Cortex of kidney (tissue), 1 donor: ENCODE results near the gene OTUD6A.
"Not testable (repeated sequence)": the region's sequence is repeated elsewhere in the genome, so short reads cannot be mapped to it uniquely, and the experiment has no call there.

Experiments used
- DNase-seq: peaks from one replicate; lab custom pipeline; 2025; lab: John Stamatoyannopoulos, UW

The OTUD6A gene

GRCh38 chrX:70049406-70049805, 12.9 kb upstream of the OTUD6A start:
- DNase-seq: no peak

GRCh38 chrX:70049925-70050324, 12.3 kb upstream of the OTUD6A start, which contains the start of gene AWAT2:
Gene AWAT2, minus strand, starts transcription at chrX:70049938. Its CDS starts 6 bp downstream, at chrX:70049932.
- no peak for DNase-seq

GRCh38 chrX:70052895-70053615, 9.2 kb upstream of the OTUD6A start:
- DNase-seq: no peak

- DNase-seq: no peak
Measured at GRCh38 chrX:70054391-70054790, 7.9 kb upstream of the OTUD6A start.

- DNase-seq: no peak
Measured at GRCh38 chrX:70062961-70063550, 799 bp downstream of the OTUD6A start.

- DNase-seq: no peak
Measured at GRCh38 chrX:70066646-70067045, 4.4 kb downstream of the OTUD6A start.

GRCh38 chrX:70079297-70079696, 17.0 kb downstream of the OTUD6A start:
- no peak for DNase-seq

GRCh38 chrX:70079870-70080269, 17.6 kb downstream of the OTUD6A start:
- no peak for DNase-seq

GRCh38 chrX:70082723-70083122, 20.5 kb downstream of the OTUD6A start:
- no peak for DNase-seq

- no peak for DNase-seq
Measured at GRCh38 chrX:70084592-70085240, 22.5 kb downstream of the OTUD6A start.

- DNase-seq: no peak
Measured at GRCh38 chrX:70087857-70088630, 25.8 kb downstream of the OTUD6A start.

- no peak for DNase-seq
Measured at GRCh38 chrX:70088751-70089150, 26.5 kb downstream of the OTUD6A start.

- DNase-seq: no peak
Measured at GRCh38 chrX:70089604-70090297, 27.5 kb downstream of the OTUD6A start.

- no peak for DNase-seq
Measured at GRCh38 chrX:70092247-70092646, 30.0 kb downstream of the OTUD6A start.

- no peak for DNase-seq
Measured at GRCh38 chrX:70096052-70096451, 33.8 kb downstream of the OTUD6A start.

GRCh38 chrX:70105229-70105628, 43.0 kb downstream of the OTUD6A start:
- DNase-seq: no peak

- not testable (repeated sequence) for DNase-seq
Measured at GRCh38 chrX:70111436-70112026, 49.3 kb downstream of the OTUD6A start.
